Right lobe of liver (tissue), 6 donors: ENCODE results near the gene AFDN. TPM values are rescaled to one million over a fixed set of nuclear protein-coding genes. Genes with fewer than 3 reads are reported as not detected.

Experiments
- ATAC-seq, 4 donors: fragments of 200-7000 bp; cut with Tn5 transposase; one replicate each; pipeline ENCODE4 v1.9.1; 2020; ENCODE audit warnings: mild to moderate bottlenecking in 4 of 4, moderate library complexity in 4 of 4
- DNase-seq, 3 donors: peaks; one replicate each; pipeline ENCODE4 v3.0.0-alpha.2; 2020
- H3K27ac ChIP-seq, 3 donors: fragments of 200-600 bp; one replicate each; pipeline ENCODE4 v1.8.0; 2022
- H3K27me3 ChIP-seq, 2 donors: fragments of 200-600 bp; one replicate each; pipeline ENCODE4 v1.8.0; 2022
- H3K36me3 ChIP-seq, 4 donors: fragments of 200-600 bp; sonication (generic) in 1 of 4; one replicate each; pipeline versions ENCODE4 v1.5.1 to v1.8.0; 2017 to 2022; ENCODE audit warnings: control low read depth in 1 of 4
- H3K4me1 ChIP-seq, 4 donors: fragments of 200-600 bp; sonication (generic) in 1 of 4; one replicate each; pipeline versions ENCODE4 v1.5.1 to v1.8.0; 2017 to 2022; ENCODE audit warnings: control low read depth in 1 of 4
- H3K4me3 ChIP-seq, 3 donors: fragments of 200-600 bp; one replicate each; pipeline ENCODE4 v1.8.0; 2022
- H3K9me3 ChIP-seq, 4 donors: fragments of 200-600 bp; sonication (generic) in 1 of 4; one replicate each; pipeline versions ENCODE4 v1.5.1 to v1.8.0; 2017 to 2022; ENCODE audit warnings: control low read depth in 1 of 4
- CTCF ChIP-seq, 4 donors: fragments of 200-600 bp in 3 of 4; fragments of 450-650 bp in 1 of 4; IDR thresholded peaks; one replicate each; pipeline versions ENCODE4 v1.5.1 to v1.8.0; 2016 to 2022; ENCODE audit warnings: antibody characterized with exemption in 4 of 4, mild to moderate bottlenecking in 2 of 4
- POLR2A ChIP-seq: fragments of 450-650 bp; IDR thresholded peaks from one replicate; pipeline ENCODE4 v1.6.1; 2017; ENCODE audit warnings: antibody characterized with exemption, mild to moderate bottlenecking
- WGBS: methylation state at CpG from one replicate; pipeline ENCODE4 v1.1.6; 2018; ENCODE audit warnings: low coverage, low lambda C conversion rate; ENCODE audit not compliant: insufficient coverage; ENCODE audit errors: missing lambda C conversion rate; 5-methylcytosine and 5-hydroxymethylcytosine counted together
- intact Hi-C, 2 donors: fragments of 100-400 bp; cut with DNase I; formaldehyde crosslinking; loops; one replicate each; pipeline versions ENCODE4 v1.11.2 to v1.14.1; 2022
- total RNA-seq, 6 experiments: library from RNA; depleted of rRNA in 2 of 6; stranded (reverse); fragments of >200 nt in 2 of 6; fragmentation: NEBNext Ultra II Directional in 3 of 6; extraction: Animal tissue kit (Norgen Biotek cat#: 25700) in 3 of 6; gene quantifications; one replicate each; pipeline versions ENCODE4 v1.1.0 to v1.2.4, GENCODE V29; 2016 to 2023
- donor health status: DM: no; HTN: yes; CAD: no.
- donor health status: DM: no; HTN: no; CAD: no.
- donor health status: DM: no; HTN: no; CAD: no.
- donor health status: DM: no; HTN: yes; CAD: no.
- donor health status: DM: no; HTN: yes; CAD: no.

The AFDN gene
- total RNA-seq, 6 experiments from 2014 or later = 77.0 to 106 (median 85.5) TPM

DNA sequence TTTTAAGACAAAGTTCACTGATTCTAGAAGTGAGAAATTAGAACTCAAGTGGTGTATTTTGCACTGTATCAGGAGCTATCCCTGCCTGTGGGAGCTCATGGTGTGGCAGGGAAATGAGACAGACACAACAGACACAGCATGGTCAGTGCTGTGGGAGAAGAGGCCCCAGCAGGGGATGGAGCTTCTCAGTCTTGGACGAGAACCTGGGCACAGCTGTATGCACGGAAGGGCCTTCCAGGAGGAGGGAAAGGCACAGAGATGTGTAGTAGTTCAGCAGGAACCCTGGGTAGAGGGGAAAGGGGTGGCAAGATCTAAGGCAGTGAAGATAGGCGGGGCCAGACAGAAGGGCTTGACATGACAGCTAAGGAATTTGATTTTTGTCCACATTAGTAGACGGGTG lies 122.0 kb downstream of the AFDN start:
- no peak for ATAC-seq
- no peaks in the 10 kb centered on the region for H3K9me3 ChIP-seq
- intact Hi-C loops = no loop called here
- DNase-seq = no peak
- 91% methylated on average over 4 of the region's 4 CpGs for WGBS
- peaks cover 0 to 79% (median 26%) of the 10 kb centered on the region in 4 donors for H3K36me3 ChIP-seq
- H3K4me3 ChIP-seq = no peak overlapping the region
- H3K27me3 ChIP-seq = no peaks in the 10 kb centered on the region
- H3K4me1 ChIP-seq = no peaks in the 10 kb centered on the region
- H3K27ac ChIP-seq = no peak overlapping the region
- no peak for TF ChIP-seq POLR2A
- TF ChIP-seq CTCF (IDR thresholded peaks at IDR 0.05) = no peak

GRCh38 chr6:167949121-167949684 lies 122.5 kb downstream of the AFDN start:
- intact Hi-C loops = no loop called here
- H3K27ac ChIP-seq = no peak overlapping the region
- H3K4me3 ChIP-seq = no peak overlapping the region
- 81% methylated on average over 6 of the region's 7 CpGs for WGBS
- no peaks in the 10 kb centered on the region for H3K4me1 ChIP-seq
- no peaks in the 10 kb centered on the region for H3K9me3 ChIP-seq
- H3K27me3 ChIP-seq = no peaks in the 10 kb centered on the region
- ATAC-seq (no peak), DNase-seq (no peak)
- TF ChIP-seq CTCF (IDR thresholded peaks at IDR 0.05) (no peak), POLR2A (no peak)
- H3K36me3 ChIP-seq = peaks cover 0 to 74% (median 26%) of the 10 kb centered on the region in 4 donors

GRCh38 chr6:167951781-167952511 lies 125.2 kb downstream of the AFDN start:
- ATAC-seq = no peak
- Histone ChIP-seq H3K27me3 (no peaks in the 10 kb centered on the region), H3K9me3 (no peaks in the 10 kb centered on the region), H3K27ac (no peak overlapping the region), H3K4me3 (no peak overlapping the region), H3K4me1 (peaks cover 0 to 10% (median 4%) of the 10 kb centered on the region in 4 donors), H3K36me3 (peaks cover 0 to 48% (median 19%) of the 10 kb centered on the region in 4 donors)
- TF ChIP-seq CTCF (IDR thresholded peaks at IDR 0.05) (no peak), POLR2A (no peak)
- intact Hi-C loops = no loop called here
- DNase-seq = no peak
- WGBS = 88% methylated on average over 4 of the region's 29 CpGs

DNA sequence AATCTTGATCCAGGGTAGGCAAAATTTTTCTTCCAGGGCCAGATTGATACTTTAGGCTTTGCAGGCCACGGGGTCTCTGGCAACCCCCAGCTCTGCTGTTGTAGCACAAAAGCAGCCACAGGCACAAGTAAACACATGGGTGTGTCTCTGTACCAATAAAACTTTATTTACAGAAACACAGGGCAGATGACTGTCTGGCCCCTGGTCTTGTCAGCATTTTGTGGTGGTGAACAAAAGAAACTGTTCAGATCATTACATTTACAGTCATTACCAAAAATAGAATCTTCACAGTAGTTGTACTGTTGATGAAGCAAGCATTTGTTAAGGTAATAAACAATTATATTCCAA lies 125.8 kb downstream of the AFDN start:
- no peak overlapping the region for H3K27ac ChIP-seq
- TF ChIP-seq POLR2A (no peak), CTCF (IDR thresholded peaks at IDR 0.05) (no peak)
- peaks cover 0 to 43% (median 19%) of the 10 kb centered on the region in 4 donors for H3K36me3 ChIP-seq
- intact Hi-C loops = no loop called here
- DNase-seq (no peak), ATAC-seq (no peak)
- H3K27me3 ChIP-seq = no peaks in the 10 kb centered on the region
- H3K9me3 ChIP-seq = no peaks in the 10 kb centered on the region
- WGBS = 14% methylated on average over 1 of the region's 1 CpG
- peaks cover 0 to 11% (median 4%) of the 10 kb centered on the region in 4 donors for H3K4me1 ChIP-seq
- H3K4me3 ChIP-seq = no peak overlapping the region
